GM18868 (cell line): ENCODE measurements around the gene KIRREL3.
A peak's percentile ranks its signal among the peaks of the same experiment; 100 is the strongest.

Experiments
- ATAC-seq: cut with Tn5 transposase; IDR thresholded peaks from one replicate; pipeline ENCODE4 v1.9.1; 2021; ENCODE audit warnings: mild to moderate bottlenecking, moderate library complexity; ENCODE audit not compliant: unreplicated experiment

The KIRREL3 gene

DNA sequence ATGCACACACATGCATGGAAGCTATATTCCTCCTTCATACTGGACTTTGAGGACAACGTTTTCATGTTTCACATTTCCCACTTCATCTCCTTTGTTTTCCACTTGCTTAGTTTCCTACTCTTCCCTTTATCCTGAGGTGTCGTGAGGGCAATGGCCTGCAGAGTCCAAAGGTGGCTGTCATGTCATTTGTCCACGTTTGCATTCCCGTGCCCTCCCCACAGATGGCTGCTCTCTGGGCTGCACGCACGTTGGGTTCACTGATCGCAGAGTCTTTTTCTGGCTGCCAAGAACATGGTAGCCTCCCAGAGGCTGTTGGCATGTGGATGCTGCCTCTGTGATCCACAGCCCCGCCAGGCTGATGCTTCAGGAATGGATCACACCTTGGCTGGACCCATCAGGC, 389.1 kb downstream of the KIRREL3 start:
- no peak for ATAC-seq

DNA sequence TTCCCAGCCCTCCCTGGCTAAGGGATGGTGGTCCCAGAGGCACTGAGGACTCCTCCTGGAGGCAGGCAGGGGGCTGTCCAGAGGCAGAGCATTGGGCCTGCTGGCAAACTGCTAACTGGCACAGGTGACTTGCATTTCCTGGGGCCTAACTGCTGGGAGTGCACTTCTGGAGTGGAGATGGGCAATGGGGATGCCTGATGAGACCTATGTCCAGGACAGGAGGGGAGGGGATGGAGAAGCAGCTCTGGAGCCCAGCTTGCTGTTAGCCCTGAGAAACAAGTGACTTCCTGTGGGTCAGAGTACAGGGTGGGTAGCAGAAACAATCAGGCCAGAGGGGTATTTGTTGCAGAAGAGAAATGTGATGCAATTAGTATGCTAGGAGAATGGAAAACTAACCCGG, 391.9 kb downstream of the KIRREL3 start:
- no peak for ATAC-seq

DNA sequence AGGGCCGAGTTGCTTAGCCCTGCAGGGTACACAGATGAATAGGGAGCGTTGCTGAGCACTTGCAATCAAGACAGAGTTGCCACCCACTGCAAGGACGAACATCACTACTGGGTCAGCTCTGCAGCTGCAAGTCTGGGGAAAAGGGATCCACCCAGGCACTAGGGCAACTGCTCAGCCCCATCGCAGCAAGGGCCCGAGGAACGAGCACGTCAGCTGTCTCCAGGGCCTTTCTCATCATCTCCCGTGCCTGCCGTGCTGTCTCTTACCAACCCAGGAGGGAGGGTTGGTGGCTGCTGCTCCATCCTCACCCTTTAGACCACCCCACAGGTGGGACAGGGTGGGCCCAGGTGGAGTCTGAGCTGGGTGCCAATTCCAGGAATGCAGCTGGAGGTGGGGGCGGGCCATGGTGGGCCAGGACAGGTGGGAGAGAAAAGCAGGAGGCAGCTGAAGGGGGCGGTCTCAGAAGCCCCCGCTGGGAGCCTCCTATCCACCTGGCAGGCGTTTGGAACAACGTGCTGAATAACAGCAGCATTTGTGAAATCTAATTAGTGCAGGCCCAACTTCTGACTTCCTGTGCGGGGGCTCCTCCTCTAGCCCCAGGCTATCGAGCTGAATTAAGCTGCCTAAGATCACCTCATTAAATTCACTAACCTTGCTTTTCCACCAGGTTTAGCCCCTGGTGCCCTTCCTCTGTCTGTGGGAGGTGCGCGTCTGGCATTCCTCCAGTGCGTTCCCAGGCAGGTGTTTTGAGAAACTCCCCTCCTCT, 392.6 kb downstream of the KIRREL3 start:
- no peak for ATAC-seq

DNA sequence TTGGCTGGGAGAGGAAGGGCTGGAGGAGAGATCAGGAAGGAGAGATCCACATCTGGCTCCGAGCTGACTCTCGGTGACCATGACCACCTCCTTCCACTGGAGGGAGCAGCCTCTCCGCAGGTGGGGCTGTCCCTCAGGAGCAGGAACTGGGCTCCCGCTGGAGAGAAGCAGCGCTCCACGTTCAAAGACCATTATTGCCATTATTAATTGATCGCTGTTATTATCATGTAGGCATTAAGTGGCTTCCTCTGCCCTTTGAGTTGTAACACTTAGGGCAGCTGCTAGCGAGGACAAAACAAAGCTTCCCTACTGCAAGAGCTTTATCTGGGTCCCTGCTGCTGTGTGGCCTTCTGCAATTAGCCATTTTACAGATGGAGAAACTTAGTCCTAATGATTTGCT, 393.2 kb downstream of the KIRREL3 start:
- ATAC-seq: peak; percentile 75

DNA sequence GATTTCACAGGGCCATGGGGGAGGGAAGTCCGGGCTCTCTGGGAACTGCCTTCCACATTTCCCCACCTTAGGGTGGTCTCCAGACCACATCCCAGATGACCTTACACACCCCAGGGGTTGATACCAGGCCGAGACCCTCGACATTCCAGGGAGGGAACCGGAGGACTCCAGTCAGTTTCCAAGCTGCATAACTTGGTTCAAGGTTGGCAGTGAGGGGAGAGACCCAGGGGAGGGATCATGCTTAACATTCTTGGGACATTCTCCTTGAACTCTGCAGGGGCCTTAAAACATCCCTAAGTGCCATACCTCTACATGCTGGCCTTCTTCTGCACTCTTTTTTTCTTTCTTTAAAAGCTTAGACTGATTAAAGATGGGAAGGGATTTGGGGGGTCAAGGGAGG, 394.1 kb downstream of the KIRREL3 start:
- ATAC-seq: no peak

DNA sequence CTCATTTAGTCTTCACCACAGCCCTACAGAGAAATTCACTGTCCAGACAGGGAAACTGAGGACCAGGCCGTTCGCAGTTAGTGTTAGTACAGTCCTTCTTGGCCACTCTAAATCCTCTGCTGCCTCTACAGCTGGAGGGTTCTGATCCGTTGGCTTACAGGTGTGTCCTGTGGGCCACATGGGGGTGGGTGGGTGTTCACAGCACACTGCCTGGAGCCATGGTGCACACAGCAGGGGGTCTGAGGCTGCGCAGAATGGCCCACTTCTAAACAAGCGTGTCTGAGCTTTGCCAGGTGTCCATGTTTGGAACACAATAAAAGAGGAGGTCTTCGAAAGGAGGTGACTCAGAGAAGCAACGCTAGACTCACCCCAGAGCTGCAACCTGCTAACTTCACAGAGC, 396.1 kb downstream of the KIRREL3 start:
- ATAC-seq: no peak

DNA sequence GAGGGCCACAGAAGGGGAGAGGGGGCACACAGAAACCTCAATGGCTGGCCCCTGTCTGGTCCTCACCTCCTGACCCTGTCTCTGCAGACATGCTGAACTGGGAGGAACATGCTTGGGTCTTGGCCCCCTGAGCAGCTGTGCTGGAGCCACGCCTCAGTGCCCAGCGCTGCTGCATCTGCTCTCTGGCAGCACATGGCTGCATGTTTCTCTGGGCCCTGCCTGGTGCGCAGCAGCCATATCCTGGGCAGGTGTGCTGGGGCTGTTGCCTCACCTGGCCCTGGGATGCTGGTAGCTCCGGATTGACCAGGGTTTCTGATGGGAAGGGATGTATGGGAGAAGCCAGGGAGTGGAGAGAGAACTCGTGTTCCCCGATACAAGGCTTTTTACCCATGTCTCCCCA, 397.1 kb downstream of the KIRREL3 start:
- no peak for ATAC-seq

DNA sequence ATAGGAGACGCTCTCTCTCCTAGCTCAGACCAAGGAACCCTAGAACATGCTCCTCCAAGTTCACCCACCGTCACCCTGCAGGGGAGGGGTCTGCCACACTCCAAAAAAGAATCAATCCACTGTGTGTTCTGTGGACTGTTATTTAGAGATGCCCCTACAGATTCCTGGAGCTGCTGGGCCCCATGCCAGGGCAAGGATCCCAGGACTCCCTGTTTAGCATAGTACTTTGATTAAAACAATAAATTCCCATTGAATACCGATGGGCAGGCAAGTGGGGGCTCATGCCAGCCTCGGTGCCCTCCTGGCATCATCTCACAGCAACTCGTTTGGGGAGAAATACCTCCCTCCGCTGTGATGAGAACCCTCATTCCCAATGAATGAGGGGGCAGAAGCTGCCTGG, 397.6 kb downstream of the KIRREL3 start:
- ATAC-seq: no peak

DNA sequence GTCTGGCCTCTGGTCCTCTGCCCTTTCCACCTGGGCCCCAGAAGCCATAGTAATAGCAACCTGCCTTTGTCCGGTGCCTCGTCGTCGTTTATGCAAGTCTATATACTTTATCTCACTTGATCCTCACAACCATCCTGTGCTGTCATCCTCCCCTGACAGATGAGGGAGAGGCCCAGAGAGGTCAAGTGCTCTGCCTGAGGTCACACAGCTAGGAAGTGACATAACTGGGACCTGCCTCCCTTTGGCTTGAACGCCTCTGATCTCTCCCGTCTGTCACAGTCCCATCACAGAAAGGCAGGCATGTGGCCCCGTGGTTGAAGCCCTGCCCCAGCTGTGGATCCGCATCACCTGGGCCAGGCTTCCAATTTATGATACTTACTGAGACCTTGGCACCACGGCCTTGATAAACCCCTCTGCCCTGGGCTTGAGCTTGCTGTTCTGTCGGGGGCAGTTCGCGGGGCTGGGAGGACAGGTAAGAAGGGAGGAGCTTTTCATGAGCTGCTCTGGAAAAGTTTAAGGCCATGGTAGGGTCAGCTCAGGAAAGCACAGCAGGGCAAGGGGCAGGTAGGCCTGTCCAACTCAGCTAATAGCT, 398.1 kb downstream of the KIRREL3 start:
- ATAC-seq: no peak

DNA sequence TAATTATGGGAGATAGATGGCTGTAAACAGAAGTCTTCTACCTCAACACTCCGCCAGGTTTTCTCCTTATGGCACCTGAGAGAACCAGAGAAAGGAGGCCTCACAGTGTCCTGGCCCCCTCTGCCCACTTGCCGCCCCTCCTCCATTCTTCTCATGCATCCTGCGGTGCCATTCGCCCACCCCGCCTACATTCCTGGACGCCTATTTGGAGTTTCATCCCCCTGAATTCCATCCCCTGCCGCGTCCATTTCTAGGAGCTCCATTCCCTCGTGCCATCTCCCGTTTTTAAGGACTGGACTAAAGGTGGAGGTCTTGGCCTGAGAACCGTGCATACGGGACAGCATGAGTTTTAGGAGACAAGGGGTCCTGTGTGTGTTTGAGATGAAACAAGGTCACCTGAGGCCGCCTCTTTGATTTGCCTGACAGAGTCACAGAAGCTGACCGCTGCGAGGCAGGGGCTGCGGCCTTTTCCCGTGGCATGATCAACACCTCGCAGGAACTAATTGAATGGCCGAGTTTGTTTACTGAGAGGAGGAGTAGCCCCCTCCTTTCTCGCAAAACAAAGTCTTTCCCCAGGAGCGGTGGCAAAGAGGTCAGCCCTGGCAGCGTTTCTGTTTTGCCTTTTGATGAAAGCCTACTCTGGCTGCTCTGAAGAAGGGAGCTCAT, 398.9 kb downstream of the KIRREL3 start:
- no peak for ATAC-seq

DNA sequence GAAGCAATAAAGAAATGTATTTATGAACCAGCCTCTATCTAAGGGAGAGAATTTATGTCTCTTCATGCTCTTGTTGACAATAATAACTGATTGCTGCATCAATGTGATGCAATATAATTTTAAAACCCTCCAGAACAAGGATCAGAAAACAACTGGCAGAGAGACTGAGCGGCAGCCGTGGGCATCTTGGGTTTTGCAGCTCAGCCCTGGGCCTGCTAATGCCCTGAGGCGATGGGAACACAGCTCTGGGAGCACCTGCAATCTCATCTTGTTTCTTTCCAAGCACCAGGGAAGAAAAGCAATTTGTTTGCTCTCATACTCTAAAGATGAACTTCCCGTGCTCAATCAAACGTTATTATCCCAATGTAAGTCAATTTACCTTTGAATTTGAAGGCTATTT, 399.4 kb downstream of the KIRREL3 start:
- no peak for ATAC-seq

DNA sequence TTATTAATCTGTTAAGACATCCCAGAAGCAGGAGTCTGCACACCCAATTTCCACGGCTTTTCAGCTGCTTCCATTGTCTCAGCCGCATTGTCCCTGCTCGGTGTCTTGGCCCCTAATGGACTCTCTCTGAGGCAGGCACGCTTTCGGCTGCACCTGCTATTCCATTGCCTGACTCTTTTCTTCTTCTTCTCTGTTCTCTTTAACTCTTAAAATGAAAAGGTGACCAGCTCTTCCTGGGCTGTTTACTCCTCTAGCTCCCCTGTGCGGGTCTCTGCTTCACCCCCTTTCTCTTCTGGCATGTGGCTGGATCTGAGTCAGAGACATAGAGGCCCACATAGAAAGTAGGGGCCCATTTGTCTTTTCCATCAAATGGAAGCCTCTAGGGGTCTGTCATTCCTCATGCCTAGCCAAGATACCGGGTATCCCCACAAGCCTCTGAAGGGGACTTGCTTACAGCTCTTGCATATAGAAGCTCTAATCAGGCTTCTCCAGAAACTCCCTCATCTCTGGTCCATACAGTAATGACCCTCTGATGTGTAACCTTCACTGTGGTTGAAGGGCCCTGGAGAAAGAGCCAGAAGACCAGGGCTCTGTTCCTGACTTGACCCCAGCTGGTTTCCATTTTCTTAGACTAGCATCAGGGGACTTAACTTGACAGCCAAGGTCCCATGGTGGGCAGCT, 401.2 kb downstream of the KIRREL3 start:
- no peak for ATAC-seq

DNA sequence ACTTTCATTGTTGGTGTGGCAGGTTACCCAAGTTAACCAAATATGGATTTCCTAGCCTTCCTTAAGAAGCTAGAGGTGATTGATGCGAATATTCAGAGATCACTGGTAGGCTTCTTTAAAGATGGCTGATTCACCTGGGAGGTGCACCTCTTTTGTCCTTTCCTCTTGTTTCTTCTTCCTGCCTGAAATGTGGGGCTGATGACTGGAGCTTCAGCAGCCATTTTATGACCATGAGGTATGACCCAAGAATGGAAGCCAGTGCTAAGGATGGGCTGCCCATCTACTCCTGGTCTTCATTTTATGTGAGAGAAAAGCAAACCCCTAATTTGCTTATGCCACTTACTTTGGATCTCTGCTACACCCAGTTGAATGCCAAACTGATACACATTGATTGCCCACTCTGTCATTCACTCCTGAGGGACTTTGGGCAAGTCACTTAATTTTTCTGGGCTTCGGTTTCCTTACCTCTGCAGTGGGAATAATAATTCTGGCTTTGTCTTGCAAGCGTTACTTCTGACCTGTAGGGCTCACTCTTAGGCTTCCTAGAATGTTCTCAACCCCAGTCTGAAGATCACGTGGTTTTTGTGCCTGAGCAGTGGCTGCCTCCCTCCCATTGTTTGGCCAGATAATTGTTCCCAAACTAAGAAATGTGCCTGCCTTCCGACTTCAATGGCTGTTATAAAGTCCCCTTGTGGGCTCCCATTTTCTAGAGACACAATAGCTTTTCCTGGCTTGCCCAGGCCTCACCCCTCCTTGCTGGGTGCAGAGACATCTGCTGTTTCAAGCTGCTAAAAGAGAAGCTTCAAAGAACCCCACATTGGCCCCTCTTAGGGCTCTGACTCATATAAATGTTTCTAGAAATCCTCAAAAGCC, 402.0 kb downstream of the KIRREL3 start:
- ATAC-seq: no peak

DNA sequence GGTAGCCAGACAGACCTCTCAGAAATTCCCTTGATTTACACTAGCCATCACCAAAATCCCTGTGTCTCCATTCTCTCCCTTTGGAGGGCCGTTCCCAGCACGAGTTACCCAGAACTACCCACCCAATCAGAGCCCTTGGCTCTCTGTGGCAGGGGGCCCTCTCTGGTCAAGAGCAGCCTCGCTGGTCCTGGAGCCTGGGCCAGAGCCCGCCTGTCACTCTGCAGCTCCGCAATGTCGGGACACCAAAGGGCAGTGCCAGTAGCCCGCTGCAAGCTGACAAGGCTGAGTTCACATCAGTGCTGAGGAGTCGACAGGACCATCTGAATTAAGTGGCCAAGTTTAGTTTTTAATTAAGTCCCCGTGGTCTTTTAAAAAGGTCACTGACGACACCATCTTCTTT, 403.5 kb downstream of the KIRREL3 start:
- ATAC-seq: no peak

DNA sequence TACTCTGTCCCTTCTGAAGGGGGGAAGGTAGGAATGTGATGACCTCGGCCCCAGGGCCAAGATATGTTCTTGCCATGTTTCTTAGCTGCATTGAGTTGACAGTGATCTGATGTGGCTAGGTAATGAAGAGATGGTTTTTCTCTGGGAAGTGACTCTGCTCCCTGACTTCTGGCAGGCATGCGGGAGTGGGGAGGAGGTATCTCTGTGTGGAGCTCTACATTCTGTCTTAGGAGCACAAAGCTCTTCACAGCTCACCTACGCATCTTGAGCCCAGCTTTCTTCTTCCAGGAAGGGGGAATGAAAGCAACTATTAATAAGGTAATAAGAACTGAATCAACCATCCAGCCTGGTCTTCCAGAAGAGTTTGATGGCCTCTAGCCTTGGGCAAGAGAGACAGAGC, 404.1 kb downstream of the KIRREL3 start:
- no peak for ATAC-seq

DNA sequence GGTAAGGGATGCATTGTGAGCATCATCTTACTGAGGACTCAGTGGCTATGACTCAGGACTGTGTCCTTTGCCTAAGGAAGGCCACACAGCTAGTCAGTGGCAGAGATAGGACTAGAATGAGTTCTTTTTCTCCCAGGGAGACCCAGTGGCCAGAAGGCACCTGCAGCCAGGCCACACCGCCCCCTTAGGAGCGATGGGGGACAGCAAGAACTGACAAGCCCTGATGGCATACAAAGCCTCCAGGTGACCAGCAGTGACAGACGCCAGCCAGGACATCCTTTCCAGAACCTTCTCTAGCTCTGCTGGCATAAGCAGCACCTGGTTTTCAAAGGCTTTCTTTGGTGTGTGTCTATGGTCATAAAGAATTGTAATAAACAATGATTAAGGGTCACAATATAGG, 405.0 kb downstream of the KIRREL3 start:
- ATAC-seq: no peak

DNA sequence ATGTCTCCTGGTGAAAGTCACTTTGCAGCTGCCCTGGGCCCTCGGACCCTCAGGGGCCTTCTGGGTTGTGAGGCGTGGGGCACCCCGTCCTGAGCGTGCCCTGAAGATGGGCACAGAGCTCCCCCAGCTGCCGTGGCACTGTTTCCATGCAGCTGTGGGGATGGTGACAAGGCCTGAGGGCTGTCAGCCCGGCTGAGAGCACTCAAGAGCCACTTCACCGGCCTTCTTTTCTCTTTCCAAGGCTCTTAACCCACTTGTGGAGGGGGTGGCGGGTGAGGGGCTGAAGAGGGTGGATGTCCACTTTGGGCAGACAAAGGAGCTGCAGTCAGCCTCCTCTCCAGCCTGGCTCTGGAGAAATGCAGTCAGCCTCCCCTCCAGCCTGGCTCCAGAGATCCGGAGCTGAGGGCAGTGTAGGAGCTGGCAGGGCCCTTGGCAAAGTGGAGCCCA, 405.6 kb downstream of the KIRREL3 start:
- ATAC-seq: no peak

DNA sequence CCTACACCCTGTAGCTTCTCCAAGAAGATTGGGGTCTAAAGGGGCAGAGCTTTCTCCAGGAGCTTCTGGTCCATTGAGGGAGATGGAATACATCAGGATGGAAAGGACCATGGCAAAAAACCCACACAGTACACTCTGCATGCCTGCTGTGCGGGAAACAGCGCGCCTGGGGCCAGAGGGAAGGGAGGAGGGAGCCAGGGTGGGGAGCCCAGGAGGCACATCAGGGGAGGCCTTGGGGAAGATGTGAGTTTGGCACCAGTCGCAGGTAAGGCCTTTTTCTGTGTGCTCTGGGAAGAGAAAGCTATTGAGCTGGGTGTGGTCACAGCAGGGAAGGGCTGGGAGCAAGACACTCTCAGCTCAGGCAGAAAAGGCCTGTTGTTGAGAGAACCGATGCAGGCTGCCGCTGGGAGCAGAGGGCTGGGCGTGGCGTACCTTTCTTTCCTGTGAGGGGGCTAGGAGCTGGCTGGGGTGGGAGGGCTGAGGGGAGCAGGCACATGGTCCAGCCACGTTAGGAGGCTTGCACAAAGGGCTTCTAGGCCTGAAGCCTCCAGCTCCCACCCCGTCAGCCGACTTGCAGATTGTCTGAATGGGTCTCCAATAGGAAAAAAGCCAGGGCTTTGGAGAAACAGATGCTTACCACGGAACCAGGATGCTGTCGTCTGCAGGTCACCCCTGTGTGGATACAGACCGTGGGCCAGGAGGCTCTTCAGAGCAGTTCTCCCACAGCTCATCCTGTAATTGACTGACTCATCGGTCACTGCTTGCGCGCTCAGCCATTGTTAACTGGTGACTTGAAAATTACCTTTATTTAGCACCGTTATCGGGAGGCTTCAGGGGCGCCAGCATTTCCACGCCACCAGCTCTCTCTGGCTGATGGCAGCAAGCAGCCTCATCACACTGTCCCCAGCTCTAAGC, 407.8 kb downstream of the KIRREL3 start:
- no peak for ATAC-seq

DNA sequence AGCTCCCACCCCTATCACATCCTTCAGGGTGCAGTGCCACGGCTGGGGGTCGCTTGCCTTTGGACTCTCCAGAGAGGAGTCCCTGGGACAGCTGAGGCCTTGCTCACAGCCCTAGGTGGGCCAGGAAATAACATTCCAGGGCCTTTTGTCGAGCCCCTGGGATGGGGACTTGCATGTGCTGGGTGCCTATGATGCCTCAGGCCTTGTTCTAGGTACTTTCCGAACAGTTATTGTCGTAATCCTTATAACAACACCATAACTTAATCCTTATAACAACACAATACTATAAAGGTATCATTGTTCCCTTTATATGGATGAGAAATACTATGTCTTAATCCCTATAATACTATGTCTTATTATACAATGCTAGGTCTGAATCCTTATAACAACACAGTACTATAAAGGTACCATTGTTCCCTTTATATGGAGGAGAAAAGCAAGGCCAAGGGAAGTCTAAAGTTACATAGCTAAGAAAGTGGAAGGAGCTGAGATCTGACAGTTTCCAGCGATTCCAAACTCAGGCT, 408.5 kb downstream of the KIRREL3 start:
- ATAC-seq: no peak

DNA sequence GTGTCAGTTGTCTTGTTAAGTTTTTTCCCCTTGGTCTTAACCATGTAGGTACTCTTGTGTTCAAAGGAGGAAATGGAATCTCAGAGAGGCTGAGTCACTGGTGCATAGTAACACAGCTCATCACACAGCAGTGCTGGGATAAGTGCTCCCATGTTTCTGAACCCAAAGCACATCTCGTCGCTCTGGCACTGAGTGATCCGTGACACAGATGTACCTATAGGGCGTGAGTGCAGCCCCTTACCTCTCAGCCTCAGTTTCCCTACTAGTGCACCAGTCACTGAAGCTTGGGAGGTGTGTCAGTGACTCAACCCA, 411.1 kb downstream of the KIRREL3 start:
- no peak for ATAC-seq
